ENCODE results near the gene PLK5.
"Not testable (repeated sequence)": the region's sequence is repeated elsewhere in the genome, so short reads cannot be mapped to it uniquely, and the experiment has no call there.

PLK5 gene

GRCh38 chr19:1524972-1525325 is 1.1 kb downstream of the PLK5 start:
- in situ Hi-C loops (cut with MboI; ENCODE audit: low sequenced_read_pairs): no loop called here

- in situ Hi-C loops (cut with MboI; ENCODE audit: low sequenced_read_pairs): no loop called here
These were observed 1.5 kb downstream of the PLK5 start for GRCh38 chr19:1525343-1525742.

GRCh38 chr19:1526066-1526778 is 2.3 kb downstream of the PLK5 start:
- in situ Hi-C loops (cut with MboI; ENCODE audit: low sequenced_read_pairs): no loop called here

GRCh38 chr19:1526979-1527649 is 3.2 kb downstream of the PLK5 start:
- in situ Hi-C loops (cut with MboI; ENCODE audit: low sequenced_read_pairs): no loop called here

- in situ Hi-C loops (cut with MboI; ENCODE audit: low sequenced_read_pairs): no loop called here
These were observed 3.9 kb downstream of the PLK5 start for GRCh38 chr19:1527650-1528309.

- in situ Hi-C loops (cut with MboI; ENCODE audit: low sequenced_read_pairs): no loop called here
These were observed 4.9 kb downstream of the PLK5 start for GRCh38 chr19:1528596-1529429.

- in situ Hi-C loops (cut with MboI; ENCODE audit: low sequenced_read_pairs): no loop called here
These were observed 5.5 kb downstream of the PLK5 start for GRCh38 chr19:1529430-1529816.

GRCh38 chr19:1530856-1531255 is 7.0 kb downstream of the PLK5 start:
- in situ Hi-C loops (cut with MboI; ENCODE audit: low sequenced_read_pairs): not testable (repeated sequence)

GRCh38 chr19:1531587-1531986 is 7.7 kb downstream of the PLK5 start:
- in situ Hi-C loops (cut with MboI; ENCODE audit: low sequenced_read_pairs): no loop called here

- in situ Hi-C loops (cut with MboI; ENCODE audit: low sequenced_read_pairs): no loop called here
These were observed 8.1 kb downstream of the PLK5 start for GRCh38 chr19:1532003-1532402.

GRCh38 chr19:1533510-1534150 is 9.8 kb downstream of the PLK5 start:
- in situ Hi-C loops (cut with MboI; ENCODE audit: low sequenced_read_pairs): no loop called here

GRCh38 chr19:1534972-1535371 is 11.1 kb downstream of the PLK5 start:
- in situ Hi-C loops (cut with MboI; ENCODE audit: low sequenced_read_pairs): no loop called here

GRCh38 chr19:1535699-1536098 is 11.8 kb downstream of the PLK5 start:
- in situ Hi-C loops (cut with MboI; ENCODE audit: low sequenced_read_pairs): not testable (repeated sequence)

- in situ Hi-C loops (cut with MboI; ENCODE audit: low sequenced_read_pairs): no loop called here
These were observed 15.1 kb downstream of the PLK5 start for GRCh38 chr19:1538978-1539377.

GRCh38 chr19:1539749-1540148 is 15.9 kb downstream of the PLK5 start:
- in situ Hi-C loops (cut with MboI; ENCODE audit: low sequenced_read_pairs): loop anchor here (10.0 kb wide), 2 partner anchors 135 to 275 kb away; partner anchors contain the start of gene ATP8B3

- in situ Hi-C loops (cut with MboI; ENCODE audit: low sequenced_read_pairs): loop anchor here (10.0 kb wide), 2 partner anchors 134 to 274 kb away; partner anchors contain the start of gene ATP8B3
These were observed 16.6 kb downstream of the PLK5 start for GRCh38 chr19:1540365-1540925.

- in situ Hi-C loops (cut with MboI; ENCODE audit: low sequenced_read_pairs): loop anchor here (10.0 kb wide), 2 partner anchors 125 to 265 kb away; partner anchors contain the start of gene ATP8B3
These were observed 25.6 kb downstream of the PLK5 start for GRCh38 chr19:1549332-1549945.

GRCh38 chr19:1551068-1552040 is 27.5 kb downstream of the PLK5 start:
- in situ Hi-C loops (cut with MboI; ENCODE audit: low sequenced_read_pairs): no loop called here

- in situ Hi-C loops (cut with MboI; ENCODE audit: low sequenced_read_pairs): no loop called here
These were observed 29.5 kb downstream of the PLK5 start for GRCh38 chr19:1553415-1553814.

Measured in HL-60/S4 (cell line).